ENCODE results near the gene GOLIM4.

GRCh38 chr3:168029705-168030104 is 66.0 kb downstream of the GOLIM4 start:
- TF ChIP-seq ZNF333 (CRISPR knock-in tag; IDR thresholded peaks at IDR 0.05; ENCODE audit: borderline replicate concordance) (no peak), MEIS2 (CRISPR knock-in tag; IDR thresholded peaks at IDR 0.05) (no peak), ZNF10 (CRISPR knock-in tag; IDR thresholded peaks at IDR 0.05; ENCODE audit: borderline replicate concordance, low read depth) (no peak), ARID3A (IDR thresholded peaks at IDR 0.05; ENCODE audit: low read depth, low read length) (no peak), TCF7 (IDR thresholded peaks at IDR 0.05; ENCODE audit: low read depth) (no peak), NFIB (CRISPR knock-in tag; IDR thresholded peaks at IDR 0.05; ENCODE audit: borderline replicate concordance) (no peak), POLR2A (IDR thresholded peaks at IDR 0.05; ENCODE audit: insufficient read depth in 1 of 2, low read depth in 2 of 2, low read length in 2 of 2) (no peak), ZNF703 (CRISPR knock-in tag; IDR thresholded peaks at IDR 0.05; ENCODE audit: borderline replicate concordance) (no peak), MXD4 (CRISPR knock-in tag; IDR thresholded peaks at IDR 0.05) (no peak), MXI1 (IDR thresholded peaks at IDR 0.05; ENCODE audit: borderline replicate concordance, low read depth, low read length) (no peak), CTCF (CRISPR knock-in tag; IDR thresholded peaks at IDR 0.05) (no peak), MTF1 (CRISPR knock-in tag; IDR thresholded peaks at IDR 0.05) (no peak), SP5 (CRISPR knock-in tag; IDR thresholded peaks at IDR 0.05; ENCODE audit: borderline replicate concordance, low read depth) (no peak), ATAD3A (CRISPR knock-in tag; IDR thresholded peaks at IDR 0.05) (no peak)

All from HepG2 (cell line).